K562 (cell line): ENCODE measurements around the gene SUCNR1. TPM values are rescaled to one million over a fixed set of nuclear protein-coding genes. Genes with fewer than 3 reads are reported as not detected.

Source experiments
- ATF7 ChIP-seq: fragments of 450-650 bp; IDR thresholded peaks from 2 replicates; pipeline ENCODE4 v1.7.1; 2014; ENCODE audit warnings: mild to moderate bottlenecking, moderate library complexity
- BDP1 ChIP-seq: IDR thresholded peaks from 3 replicates; pipeline ENCODE4 v1.6.1; 2011; ENCODE audit not compliant: insufficient read length, insufficient read depth
- HIVEP1 ChIP-seq: fragments of 250-450 bp; sonication (Bioruptor Pico); IDR thresholded peaks from 2 replicates; pipeline ENCODE4 v1.4.0; 2020; ENCODE audit warnings: mild to moderate bottlenecking
- LCOR ChIP-seq: sonication (generic); formaldehyde crosslinking; IDR thresholded peaks from 2 replicates; pipeline ENCODE4 v1.8.0; 2022; ENCODE audit warnings: mild to moderate bottlenecking, missing genetic modification reagents
- LEF1 ChIP-seq: fragments of 450-650 bp; IDR thresholded peaks from 2 replicates; pipeline ENCODE4 v1.6.1; 2016; ENCODE audit warnings: mild to moderate bottlenecking
- MCM3 ChIP-seq: fragments of 450-650 bp; IDR thresholded peaks from 2 replicates; pipeline ENCODE4 v1.6.1; 2016
- MTA3 ChIP-seq: fragments of 450-650 bp; formaldehyde crosslinking; IDR thresholded peaks from 2 replicates; pipeline ENCODE4 v1.6.1; 2017; ENCODE audit warnings: mild to moderate bottlenecking, borderline replicate concordance
- NCOA4 ChIP-seq: fragments of 450-650 bp; IDR thresholded peaks from 2 replicates; pipeline ENCODE4 v1.6.1; 2018; ENCODE audit warnings: mild to moderate bottlenecking; ENCODE audit not compliant: partially characterized antibody
- NFYB ChIP-seq: IDR thresholded peaks from 2 replicates; pipeline ENCODE4 v1.6.1; 2011; ENCODE audit warnings: mild to moderate bottlenecking, moderate library complexity; ENCODE audit not compliant: insufficient read length; ENCODE audit errors: extremely low read depth
- NR2F6 ChIP-seq: fragments of 450-650 bp; formaldehyde crosslinking; IDR thresholded peaks from 2 replicates; pipeline ENCODE4 v1.4.0; 2020; ENCODE audit warnings: mild to moderate bottlenecking
- PCBP2 ChIP-seq: fragments of 200-400 bp; formaldehyde crosslinking; IDR thresholded peaks from 2 replicates; pipeline ENCODE4 v1.6.1; 2018; ENCODE audit warnings: low read length, low read depth, mild to moderate bottlenecking, moderate library complexity; ENCODE audit not compliant: poor library complexity, severe bottlenecking
- POLR2A ChIP-seq: fragments of 450-650 bp; conservative IDR thresholded peaks from 2 replicates; pipeline ENCODE4 v1.6.1; 2016
- PRMT5 ChIP-seq: sonication (generic); formaldehyde crosslinking; IDR thresholded peaks from 2 replicates; pipeline ENCODE4 v1.5.0; 2020; ENCODE audit warnings: missing genetic modification reagents
- PTBP1 ChIP-seq: fragments of 200-400 bp; formaldehyde crosslinking; IDR thresholded peaks from 2 replicates; pipeline ENCODE4 v1.6.1; 2017; ENCODE audit warnings: low read depth, low read length
- RNF219 ChIP-seq: fragments of 250-450 bp; sonication (Bioruptor Pico); IDR thresholded peaks from 2 replicates; pipeline ENCODE4 v1.5.0; 2022; ENCODE audit warnings: mild to moderate bottlenecking
- SAFB2 ChIP-seq: fragments of 200-400 bp; formaldehyde crosslinking; IDR thresholded peaks from 2 replicates; pipeline ENCODE4 v1.6.1; 2018; ENCODE audit warnings: borderline replicate concordance, low read length, low read depth, moderate library complexity; ENCODE audit not compliant: severe bottlenecking
- USF1 ChIP-seq: sonication (generic); formaldehyde crosslinking; IDR thresholded peaks from 2 replicates; pipeline ENCODE4 v1.9.0; 2022; ENCODE audit warnings: mild to moderate bottlenecking, missing genetic modification reagents
- USF2 ChIP-seq: sonication (generic); formaldehyde crosslinking; IDR thresholded peaks from 2 replicates; pipeline ENCODE4 v1.5.0; 2020; ENCODE audit warnings: missing genetic modification reagents
- ZBED1 ChIP-seq: IDR thresholded peaks from 2 replicates; pipeline ENCODE4 v1.6.1; 2014
- ZNF175 ChIP-seq: fragments of 200-800 bp; sonication (Bioruptor generic); IDR thresholded peaks from 2 replicates; pipeline ENCODE4 v1.6.1; 2016; ENCODE audit warnings: low read depth, mild to moderate bottlenecking, missing genetic modification characterization, missing compliant biosample characterization
- ZNF444 ChIP-seq: fragments of 250-450 bp; sonication (Bioruptor Pico); IDR thresholded peaks from 2 replicates; pipeline ENCODE4 v1.4.0; 2020; ENCODE audit warnings: mild to moderate bottlenecking, moderate library complexity
- ZNF511 ChIP-seq: sonication (generic); formaldehyde crosslinking; IDR thresholded peaks from 2 replicates; pipeline ENCODE4 v1.8.0; 2022; ENCODE audit warnings: mild to moderate bottlenecking, missing genetic modification reagents
- polyA plus RNA-seq, 8 experiments: library from polyadenylated mRNA; depleted of rRNA in 4 of 8; stranded (reverse) in 5 of 8; unstranded in 3 of 8; fragments of >200 nt; fragmentation: Nextera tagmentation in 2 of 8; fragmentation: Illumina TruSeq in 1 of 8; extraction: Ambion mirVana in 2 of 8; extraction: Trizol in 1 of 8; gene quantifications; 2 replicates each; pipeline versions ENCODE4 v1.2.1 to v1.2.3, GENCODE V29; 2011 to 2014; ENCODE audit warnings: inconsistent platforms in 1 of 8, missing spikeins in 1 of 8
- total RNA-seq, 7 experiments: library from RNA; depleted of rRNA in 6 of 7; stranded (reverse); fragments of >200 nt in 6 of 7; fragmentation: Illumina TruSeq in 2 of 7; extraction: Trizol in 2 of 7; gene quantifications; 2 replicates each; pipeline versions ENCODE4 v1.2.1 to v1.2.3, GENCODE V29; 2011 to 2021; ENCODE audit warnings: low replicate concordance in 1 of 7
- TF ChIP-seq, protein P1 (sequence below): fragments of 250-450 bp; sonication (Bioruptor Pico); IDR thresholded peaks from 2 replicates; pipeline ENCODE4 v1.8.0; 2022; ENCODE audit warnings: inconsistent platforms

Gene SUCNR1
- total and polyA plus RNA-seq, 9 of the 15 experiments (the other 6 are each of a cell fraction or from before 2014, with no cell fraction given) = 0.04 to 0.54 (median 0.13) TPM

- TF ChIP-seq SAFB2 (no peak), BDP1 (no peak), PRMT5 (CRISPR knock-in tag) (no peak), USF1 (CRISPR knock-in tag) (no peak), ATF7 (peak; percentile 90; the same call in 1 of the 2 replicates), ZNF444 (CRISPR knock-in tag) (no peak), HIVEP1 (no peak), ZBED1 (no peak), ZNF511 (no peak), ZNF175 (CRISPR knock-in tag) (peak; percentile 39; the same call in 1 of the 2 replicates), NFYB (no peak), MTA3 (0 out of 2 replicates have a peak, but pooled peaks have one; percentile 37), USF2 (CRISPR knock-in tag) (no peak), NCOA4 (no peak), MCM3 (no peak), RNF219 (CRISPR knock-in tag) (no peak), LCOR (CRISPR knock-in tag) (no peak), PTBP1 (no peak), NR2F6 (CRISPR knock-in tag) (no peak), PCBP2 (no peak), POLR2A (no peak), LEF1 (no peak; the same call in 1 of the 2 replicates)
- TF ChIP-seq, protein P1, sequence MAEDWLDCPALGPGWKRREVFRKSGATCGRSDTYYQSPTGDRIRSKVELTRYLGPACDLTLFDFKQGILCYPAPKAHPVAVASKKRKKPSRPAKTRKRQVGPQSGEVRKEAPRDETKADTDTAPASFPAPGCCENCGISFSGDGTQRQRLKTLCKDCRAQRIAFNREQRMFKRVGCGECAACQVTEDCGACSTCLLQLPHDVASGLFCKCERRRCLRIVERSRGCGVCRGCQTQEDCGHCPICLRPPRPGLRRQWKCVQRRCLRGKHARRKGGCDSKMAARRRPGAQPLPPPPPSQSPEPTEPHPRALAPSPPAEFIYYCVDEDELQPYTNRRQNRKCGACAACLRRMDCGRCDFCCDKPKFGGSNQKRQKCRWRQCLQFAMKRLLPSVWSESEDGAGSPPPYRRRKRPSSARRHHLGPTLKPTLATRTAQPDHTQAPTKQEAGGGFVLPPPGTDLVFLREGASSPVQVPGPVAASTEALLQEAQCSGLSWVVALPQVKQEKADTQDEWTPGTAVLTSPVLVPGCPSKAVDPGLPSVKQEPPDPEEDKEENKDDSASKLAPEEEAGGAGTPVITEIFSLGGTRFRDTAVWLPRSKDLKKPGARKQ = no peak
Observed at GRCh38 chr3:151871639-151872468, 1.6 kb upstream of the SUCNR1 start (continued).
